Amygdala (tissue), 56 donors: ENCODE measurements around the gene SPRR2G.
"Not testable (repeated sequence)": the region's sequence is repeated elsewhere in the genome, so short reads cannot be mapped to it uniquely, and the experiment has no call there.

Experiments used
- DNase-seq, 56 donors: peaks; one replicate each; lab custom pipeline; 2025; lab: John Stamatoyannopoulos, UW

Gene SPRR2G

DNA sequence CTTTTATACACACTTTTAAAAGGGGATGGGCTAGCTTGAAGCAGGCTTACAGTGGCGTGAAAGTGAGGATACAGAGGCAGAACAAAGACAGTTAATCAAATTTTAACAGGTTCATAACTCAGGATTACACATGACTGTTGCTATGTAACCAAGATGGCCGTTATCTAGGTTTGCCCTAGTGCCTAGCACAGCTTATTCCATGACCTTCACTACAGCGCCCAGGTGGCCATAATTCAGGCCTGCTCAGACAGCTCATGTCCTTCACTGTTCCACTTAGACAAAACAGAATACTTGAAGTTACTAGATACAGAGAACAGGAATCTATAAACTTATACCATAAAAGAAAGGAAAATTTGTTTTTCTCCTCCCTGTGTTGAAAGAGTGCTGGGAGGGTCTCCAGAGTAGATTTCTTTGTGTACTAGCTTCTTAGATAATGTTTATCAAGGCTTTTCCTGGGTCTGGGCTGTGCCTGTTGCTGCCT is 31.2 kb downstream of the SPRR2G start:
- DNase-seq: no peak

DNA sequence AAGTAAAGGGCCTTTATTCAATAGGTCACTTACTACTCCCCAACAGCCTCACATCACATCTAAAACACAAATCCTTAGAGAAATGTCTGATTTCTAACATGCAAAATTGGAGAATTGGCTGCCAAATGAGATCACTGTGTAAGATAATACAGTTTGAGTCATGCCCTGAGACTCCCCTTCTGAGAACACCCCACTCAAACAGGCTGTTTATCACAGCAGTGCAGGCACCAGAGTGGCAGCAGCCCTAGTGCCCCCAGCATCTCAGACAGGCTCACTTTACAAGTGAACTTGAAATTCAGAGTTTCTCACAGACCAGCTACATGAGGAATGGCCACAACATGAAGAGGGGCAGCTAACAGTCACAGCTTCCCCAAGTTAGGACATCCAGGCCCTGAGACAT is 35.4 kb downstream of the SPRR2G start:
- DNase-seq: not testable (repeated sequence)

DNA sequence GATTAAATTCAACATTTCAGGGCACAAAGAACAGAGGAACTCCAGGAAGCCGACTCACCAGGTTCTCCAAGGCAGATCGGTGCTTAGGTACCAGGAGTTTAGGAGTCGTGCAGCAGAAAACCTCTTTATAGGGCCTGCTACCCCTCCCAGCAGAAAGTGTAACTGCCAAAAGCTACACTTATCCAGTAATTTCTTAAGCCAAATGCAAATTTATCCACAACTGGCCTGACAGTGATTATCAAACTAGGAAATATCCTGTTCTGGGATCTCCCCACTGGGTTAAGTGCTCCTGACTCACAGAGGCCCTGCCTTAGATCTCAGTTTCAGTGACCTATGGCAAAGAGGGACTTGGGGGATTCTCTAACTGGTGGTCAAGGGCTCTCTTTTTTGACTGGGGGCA is 37.3 kb downstream of the SPRR2G start, which contains the start of gene SPRR2F:
Gene SPRR2F, minus strand, starts transcription at position 101 of the 400 bp plus-strand sequence. CDS start 783 bp downstream, outside the sequence.
- no peak for DNase-seq

DNA sequence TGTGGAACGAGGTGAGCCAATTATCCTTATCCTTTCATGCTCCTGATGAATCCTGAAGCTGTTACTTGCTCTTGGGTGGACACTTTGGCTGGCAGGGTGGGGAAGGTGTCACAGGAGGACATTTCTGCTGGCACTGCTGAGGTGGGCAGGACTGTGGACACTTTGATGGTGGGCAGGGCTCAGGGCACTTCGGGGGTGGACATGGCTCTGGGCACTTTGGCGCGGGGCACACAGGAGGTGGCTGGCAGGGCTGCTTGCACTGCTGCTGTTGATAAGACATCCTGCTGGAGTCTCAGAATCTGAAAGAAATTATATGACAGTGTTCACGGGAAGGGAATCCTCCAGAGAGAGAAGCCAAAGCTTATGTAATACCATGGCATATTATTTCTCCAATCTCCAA is 38.2 kb downstream of the SPRR2G start:
- DNase-seq: not testable (repeated sequence)

DNA sequence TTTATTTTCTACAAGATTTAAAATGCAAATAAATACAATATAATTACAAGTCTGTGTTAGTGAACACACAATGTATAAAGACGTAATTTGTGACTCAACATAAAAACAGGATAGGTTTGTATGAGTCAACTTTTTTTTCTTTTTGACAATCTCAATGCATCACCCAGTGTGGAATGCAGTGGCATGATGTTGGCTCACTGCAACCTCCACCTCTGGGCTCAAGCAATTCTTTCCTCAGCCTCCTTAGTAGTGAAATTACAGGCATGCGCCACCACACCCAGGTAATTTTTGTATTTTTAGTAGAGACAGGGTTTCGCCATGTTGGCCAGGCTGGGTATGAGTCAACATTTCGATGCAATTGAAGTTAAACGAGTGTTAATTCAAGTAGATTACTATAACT is 50.4 kb downstream of the SPRR2G start:
- DNase-seq: no peak
